ENCODE data around the gene IL12RB1. TPM values are rescaled to one million over a fixed set of nuclear protein-coding genes. Genes with fewer than 3 reads are reported as not detected.

The IL12RB1 gene
- total RNA-seq, 1 experiment from 2014 or later: not detected

- H3K4me3 Mint-ChIP-seq (ENCODE audit: unreplicated experiment): no peak overlapping the region
- intact Hi-C loops (cut with micrococcal nuclease): no loop called here
- no peaks in the 10 kb centered on the region for H3K4me1 Mint-ChIP-seq (ENCODE audit: insufficient read depth, unreplicated experiment)
- ChIA-PET POLR2A (no interaction called here), CTCF (interaction anchor here (0.8 to 1.1 kb wide), 2 partner anchors 10 to 63 kb away, joined by 4 read pairs; partner anchors contain the start of gene ARRDC2)
- H3K27ac Mint-ChIP-seq (ENCODE audit: low read depth, unreplicated experiment): no peak overlapping the region
- H3K9me3 Mint-ChIP-seq (ENCODE audit: unreplicated experiment): no peaks in the 10 kb centered on the region
- DNase-seq (ENCODE audit: unreplicated experiment): no peak
- H3K36me3 Mint-ChIP-seq (ENCODE audit: insufficient read depth, unreplicated experiment): no peaks in the 10 kb centered on the region
- TF ChIP-seq, protein P1, sequence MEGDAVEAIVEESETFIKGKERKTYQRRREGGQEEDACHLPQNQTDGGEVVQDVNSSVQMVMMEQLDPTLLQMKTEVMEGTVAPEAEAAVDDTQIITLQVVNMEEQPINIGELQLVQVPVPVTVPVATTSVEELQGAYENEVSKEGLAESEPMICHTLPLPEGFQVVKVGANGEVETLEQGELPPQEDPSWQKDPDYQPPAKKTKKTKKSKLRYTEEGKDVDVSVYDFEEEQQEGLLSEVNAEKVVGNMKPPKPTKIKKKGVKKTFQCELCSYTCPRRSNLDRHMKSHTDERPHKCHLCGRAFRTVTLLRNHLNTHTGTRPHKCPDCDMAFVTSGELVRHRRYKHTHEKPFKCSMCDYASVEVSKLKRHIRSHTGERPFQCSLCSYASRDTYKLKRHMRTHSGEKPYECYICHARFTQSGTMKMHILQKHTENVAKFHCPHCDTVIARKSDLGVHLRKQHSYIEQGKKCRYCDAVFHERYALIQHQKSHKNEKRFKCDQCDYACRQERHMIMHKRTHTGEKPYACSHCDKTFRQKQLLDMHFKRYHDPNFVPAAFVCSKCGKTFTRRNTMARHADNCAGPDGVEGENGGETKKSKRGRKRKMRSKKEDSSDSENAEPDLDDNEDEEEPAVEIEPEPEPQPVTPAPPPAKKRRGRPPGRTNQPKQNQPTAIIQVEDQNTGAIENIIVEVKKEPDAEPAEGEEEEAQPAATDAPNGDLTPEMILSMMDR (IDR thresholded peaks at IDR 0.05; ENCODE audit: unreplicated experiment): no peak
- BruUV-seq (replicated peaks): no TSS peak
- H3K27me3 Mint-ChIP-seq (ENCODE audit: insufficient read depth, unreplicated experiment): no peaks in the 10 kb centered on the region
These were observed 16.6 kb downstream of the IL12RB1 start for GRCh38 chr19:18070181-18070580.

DNA sequence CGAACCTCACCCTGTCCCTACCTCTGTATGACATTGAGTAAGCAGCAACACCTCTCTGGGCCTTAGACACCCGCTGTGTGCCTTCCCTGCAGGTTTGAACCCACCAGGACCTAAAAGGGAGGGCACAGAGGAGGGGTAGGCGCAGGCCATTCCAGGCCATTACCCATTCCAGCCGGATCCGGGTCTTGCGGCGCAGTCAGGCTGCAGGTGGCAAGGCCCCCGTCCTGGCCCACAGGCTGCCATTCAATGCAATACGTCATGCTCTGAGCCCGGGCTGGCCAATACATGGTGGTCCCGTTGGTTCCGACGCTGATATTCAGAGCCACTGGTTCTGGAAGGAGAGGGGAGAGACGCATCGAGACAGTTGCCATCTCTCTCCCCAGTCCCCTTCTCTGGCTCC, 17.4 kb downstream of the IL12RB1 start:
- Mint-ChIP-seq H3K4me3 (ENCODE audit: unreplicated experiment) (no peak overlapping the region), H3K9me3 (ENCODE audit: unreplicated experiment) (no peaks in the 10 kb centered on the region), H3K36me3 (ENCODE audit: insufficient read depth, unreplicated experiment) (no peaks in the 10 kb centered on the region), H3K27me3 (ENCODE audit: insufficient read depth, unreplicated experiment) (no peaks in the 10 kb centered on the region), H3K27ac (ENCODE audit: low read depth, unreplicated experiment) (no peak overlapping the region), H3K4me1 (ENCODE audit: insufficient read depth, unreplicated experiment) (no peaks in the 10 kb centered on the region)
- DNase-seq (ENCODE audit: unreplicated experiment): no peak
- ChIA-PET POLR2A (no interaction called here), CTCF (interaction anchor here (0.6 to 1.5 kb wide), 3 partner anchors 10 to 116 kb away, joined by 4 to 5 read pairs (median 4); no protein-coding TSS in a partner anchor)
- intact Hi-C loops (cut with micrococcal nuclease): no loop called here
- TF ChIP-seq, protein P1 (IDR thresholded peaks at IDR 0.05; ENCODE audit: unreplicated experiment): no peak
- no TSS peak for BruUV-seq (replicated peaks)

DNA sequence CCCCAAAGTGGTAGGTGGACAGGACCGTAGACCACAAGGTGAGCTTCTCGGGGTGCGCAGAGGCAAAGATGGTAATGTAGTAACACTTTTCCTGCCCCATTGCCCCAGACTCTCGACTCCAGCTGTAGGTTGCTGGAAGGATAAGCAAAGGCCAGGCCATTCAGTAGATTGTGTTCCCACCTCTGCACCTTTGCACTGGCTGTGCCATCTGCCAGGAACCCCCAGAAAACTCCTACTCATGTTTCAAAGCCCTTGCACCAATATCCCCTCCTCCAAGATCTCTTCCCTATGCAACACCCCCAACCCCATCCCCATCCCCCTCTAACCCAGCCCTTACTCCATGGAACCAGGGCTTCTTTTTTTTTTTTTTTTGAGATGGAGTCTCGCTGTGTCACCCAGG, 18.3 kb downstream of the IL12RB1 start:
- H3K4me1 Mint-ChIP-seq (ENCODE audit: insufficient read depth, unreplicated experiment): no peaks in the 10 kb centered on the region
- no peaks in the 10 kb centered on the region for H3K9me3 Mint-ChIP-seq (ENCODE audit: unreplicated experiment)
- H3K4me3 Mint-ChIP-seq (ENCODE audit: unreplicated experiment): no peak overlapping the region
- H3K27me3 Mint-ChIP-seq (ENCODE audit: insufficient read depth, unreplicated experiment): no peaks in the 10 kb centered on the region
- no peaks in the 10 kb centered on the region for H3K36me3 Mint-ChIP-seq (ENCODE audit: insufficient read depth, unreplicated experiment)
- H3K27ac Mint-ChIP-seq (ENCODE audit: low read depth, unreplicated experiment): no peak overlapping the region
- no TSS peak for BruUV-seq (replicated peaks)
- no peak for DNase-seq (ENCODE audit: unreplicated experiment)
- intact Hi-C loops (cut with micrococcal nuclease): no loop called here
- TF ChIP-seq, protein P1 (IDR thresholded peaks at IDR 0.05; ENCODE audit: unreplicated experiment): no peak
- POLR2A ChIA-PET: no interaction called here
- CTCF ChIA-PET: interaction anchor here (1.5 to 1.7 kb wide), 2 partner anchors 10 to 61 kb away, joined by 5 to 7 read pairs; no protein-coding TSS in a partner anchor

DNA sequence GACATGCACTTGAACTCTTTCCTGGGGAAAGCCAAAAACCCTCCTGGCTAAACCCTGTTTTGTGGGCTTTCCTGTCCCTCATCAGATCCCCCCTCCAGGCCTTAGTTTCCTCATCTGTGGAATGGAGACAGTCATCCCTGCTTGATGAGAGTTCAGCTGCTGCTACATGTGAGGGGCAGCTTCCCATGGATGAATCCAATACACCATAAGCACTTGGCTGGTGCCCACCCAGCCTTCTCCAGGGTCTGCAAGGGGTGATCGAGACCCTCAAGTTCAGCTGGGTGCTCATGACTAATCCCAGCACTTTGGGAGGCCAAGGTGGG, 21.6 kb downstream of the IL12RB1 start:
- DNase-seq (ENCODE audit: unreplicated experiment): no peak
- BruUV-seq (replicated peaks): no TSS peak
- intact Hi-C loops (cut with micrococcal nuclease): no loop called here
- no peaks in the 10 kb centered on the region for H3K27me3 Mint-ChIP-seq (ENCODE audit: insufficient read depth, unreplicated experiment)
- H3K9me3 Mint-ChIP-seq (ENCODE audit: unreplicated experiment): no peaks in the 10 kb centered on the region
- CTCF ChIA-PET: interaction anchor here (0.6 to 0.7 kb wide), 2 partner anchors 99 to 187 kb away, joined by 3 read pairs; no protein-coding TSS in a partner anchor
- no peak overlapping the region for H3K4me3 Mint-ChIP-seq (ENCODE audit: unreplicated experiment)
- no peak overlapping the region for H3K27ac Mint-ChIP-seq (ENCODE audit: low read depth, unreplicated experiment)
- POLR2A ChIA-PET: no interaction called here
- no peaks in the 10 kb centered on the region for H3K4me1 Mint-ChIP-seq (ENCODE audit: insufficient read depth, unreplicated experiment)
- H3K36me3 Mint-ChIP-seq (ENCODE audit: insufficient read depth, unreplicated experiment): no peaks in the 10 kb centered on the region
- TF ChIP-seq, protein P1 (IDR thresholded peaks at IDR 0.05; ENCODE audit: unreplicated experiment): no peak
